PC-3 (cell line): ENCODE data around the gene HPCA.

ENCODE experiments used
- CTCF ChIP-seq: fragments of 300-600 bp; sonication (generic); conservative IDR thresholded peaks from 2 replicates; pipeline ENCODE4 v1.5.1; 2017; ENCODE audit warnings: antibody characterized with exemption, low read depth, mild to moderate bottlenecking, low read length
- EZH2 ChIP-seq: fragments of 300-600 bp; sonication (generic); IDR thresholded peaks from one replicate; pipeline ENCODE4 v1.6.1; 2017; ENCODE audit warnings: antibody characterized with exemption, mild to moderate bottlenecking, low read length; ENCODE audit not compliant: unreplicated experiment
- EZH2phosphoT487 ChIP-seq: fragments of 300-600 bp; sonication (generic); IDR thresholded peaks from 2 replicates; pipeline ENCODE4 v1.6.1; 2018; ENCODE audit warnings: mild to moderate bottlenecking, antibody characterized with exemption, low read length, borderline replicate concordance

DNA sequence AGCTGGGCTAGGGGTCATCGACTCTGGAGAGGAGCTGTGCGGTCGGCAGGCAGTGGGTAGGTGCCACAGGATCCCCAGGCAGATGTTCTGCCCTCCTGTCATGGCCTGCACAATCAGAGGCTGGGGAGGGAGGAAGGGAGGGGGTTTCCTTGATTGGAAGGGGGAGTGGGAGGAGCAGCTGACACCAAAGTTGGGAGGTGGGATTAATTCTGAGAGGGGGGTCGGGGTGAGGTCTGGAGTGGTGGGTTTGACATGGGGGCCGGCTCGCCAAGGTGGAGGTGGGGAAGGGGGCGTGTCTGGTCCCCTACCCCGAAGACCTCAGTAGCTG, 651 bp upstream of the HPCA start:
- TF ChIP-seq CTCF (no peak), EZH2phosphoT487 (no peak), EZH2 (no peak)
